NCI-H774 (cell line): Measurements from ENCODE around the gene ITGAL.
"Not testable (repeated sequence)": the region's sequence is repeated elsewhere in the genome, so short reads cannot be mapped to it uniquely, and the experiment has no call there.

Experiments used
- DNase-seq: peaks from one replicate; lab custom pipeline; 2025; lab: John Stamatoyannopoulos, UW

Gene ITGAL

DNA sequence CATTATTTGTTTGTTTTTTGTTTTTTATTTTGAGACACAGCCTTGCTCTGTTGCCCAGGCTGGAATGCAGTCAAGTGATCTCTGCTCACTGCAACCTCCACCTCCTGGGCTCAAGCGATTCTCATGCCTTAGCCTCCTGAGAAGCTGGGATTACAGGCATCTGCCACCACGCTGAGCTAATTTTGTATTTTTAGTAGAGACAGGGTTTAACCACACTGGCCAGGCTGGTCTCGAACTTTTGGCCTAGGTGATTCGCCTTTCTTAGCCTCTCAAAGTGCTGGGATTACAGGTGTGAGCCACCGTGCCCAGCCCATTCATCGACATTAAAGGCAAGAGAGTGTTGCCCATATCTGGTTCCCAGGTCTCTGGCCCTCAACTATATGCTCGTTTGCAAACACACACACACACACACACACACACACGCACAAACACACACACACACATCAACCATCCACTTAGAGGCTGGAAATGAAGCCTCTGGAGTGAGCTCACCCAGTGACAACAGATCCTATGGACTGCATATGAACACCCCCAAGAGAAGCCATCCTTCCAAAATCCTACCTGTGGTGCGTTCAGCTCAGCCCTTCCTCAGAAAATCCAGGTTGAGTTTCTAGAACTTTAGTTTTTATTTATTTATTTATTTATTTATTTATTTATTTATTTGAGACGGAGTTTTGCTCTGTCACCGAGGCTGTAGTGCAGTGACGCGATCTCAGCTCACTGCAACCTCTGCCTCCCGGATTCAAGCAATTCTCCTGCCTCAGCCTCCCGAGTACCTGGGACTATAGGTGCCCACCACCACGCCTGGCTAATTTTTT lies 14.6 kb upstream of the ITGAL start:
- DNase-seq, result no peak

DNA sequence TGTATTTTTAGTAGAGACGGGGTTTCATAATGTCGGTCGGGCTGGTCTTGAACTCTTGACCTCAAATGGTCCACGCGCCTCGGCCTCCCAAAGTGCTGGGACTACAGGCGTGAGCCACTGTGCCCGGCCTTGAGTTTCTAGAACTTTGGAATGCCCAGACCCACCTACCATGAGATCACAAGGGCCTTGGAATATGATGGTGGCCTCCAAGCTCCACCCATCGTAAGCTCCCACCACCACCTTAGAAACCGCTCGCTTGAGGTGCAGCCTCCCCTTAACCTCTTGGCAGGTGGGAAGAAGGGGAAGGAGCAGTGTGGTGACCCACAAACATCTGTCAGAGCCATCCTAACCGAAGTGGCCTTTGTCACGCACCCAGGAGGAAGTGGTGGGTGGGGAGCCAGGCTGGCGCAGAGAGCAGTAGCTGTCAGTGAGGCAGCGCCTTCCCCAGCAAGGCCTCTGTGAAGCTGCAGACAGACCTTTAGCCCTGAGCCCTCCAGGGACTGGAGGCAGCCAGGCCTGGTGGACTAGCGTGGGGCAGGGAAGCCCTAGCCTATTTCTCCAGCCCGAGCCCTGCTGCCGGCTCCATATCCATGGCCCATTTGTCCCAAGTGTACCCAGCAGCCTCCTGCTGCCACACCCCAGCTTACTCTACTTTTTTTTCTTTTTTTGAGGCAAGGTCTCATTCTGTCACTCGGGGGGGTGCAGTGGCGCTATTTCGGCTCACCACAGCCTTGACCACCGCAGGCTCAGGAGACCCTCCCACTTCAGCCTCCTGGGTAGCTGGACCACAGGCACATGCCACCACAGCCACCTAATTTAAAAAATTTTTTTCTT lies 13.8 kb upstream of the ITGAL start:
- DNase-seq, result no peak

DNA sequence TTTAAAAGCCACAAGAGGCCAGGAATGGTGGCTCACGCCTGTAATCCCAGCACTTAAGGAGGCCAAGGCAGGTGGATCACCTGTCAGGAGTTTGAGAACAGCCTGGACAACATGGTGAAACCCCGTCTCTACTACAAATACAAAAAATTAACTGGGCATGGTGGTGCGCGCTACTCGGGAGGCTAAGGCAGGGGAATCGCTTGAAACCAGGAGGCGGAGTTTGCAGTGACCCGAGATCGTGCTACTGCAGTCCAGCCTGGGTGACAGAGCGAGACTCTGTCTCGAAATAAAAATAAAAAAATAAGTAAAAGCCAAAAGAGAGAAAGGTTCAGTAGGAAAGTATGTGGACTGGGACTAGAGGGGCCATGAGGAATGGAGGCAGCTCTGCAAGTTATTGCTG lies 13.1 kb upstream of the ITGAL start:
- no peak for DNase-seq

DNA sequence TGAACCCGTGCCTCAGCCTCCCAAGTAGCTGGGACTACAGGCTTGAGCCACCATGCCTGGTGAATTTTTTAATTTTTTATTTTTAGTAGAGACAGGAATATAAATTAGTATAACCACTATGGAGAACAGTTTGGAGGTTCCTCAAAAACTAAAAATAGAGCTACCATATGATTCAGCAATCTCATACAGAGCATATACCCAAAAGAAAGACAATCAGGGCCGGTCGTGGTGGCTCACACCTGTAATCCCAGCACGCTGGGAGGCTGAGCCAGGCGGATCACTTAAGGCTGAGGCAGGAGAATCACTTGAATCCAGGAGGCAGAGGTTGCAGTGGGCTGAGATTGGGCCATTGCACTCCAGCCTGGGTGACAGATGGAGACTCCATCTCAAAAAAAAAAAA lies 11.1 kb upstream of the ITGAL start:
- DNase-seq, result not testable (repeated sequence)

DNA sequence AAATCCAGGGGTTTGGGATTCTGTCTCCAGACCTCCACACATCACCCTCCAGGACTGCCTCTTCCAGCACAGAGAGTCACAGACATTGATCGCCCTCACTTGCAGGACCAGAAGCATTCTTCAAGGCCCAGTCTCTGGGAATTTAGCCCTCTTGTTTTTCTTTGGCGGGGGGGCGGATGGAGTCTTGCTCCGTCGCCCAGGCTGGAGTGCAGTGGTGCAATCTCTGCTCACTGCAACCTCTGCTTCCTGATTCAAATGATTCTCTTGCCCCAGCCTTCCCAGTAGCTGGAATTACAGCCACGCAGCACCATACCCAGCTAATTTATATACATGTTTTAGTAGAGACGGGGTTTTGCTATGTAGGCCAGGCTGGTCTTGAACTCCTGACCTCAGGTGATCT lies 8.5 kb upstream of the ITGAL start:
- DNase-seq, result no peak

DNA sequence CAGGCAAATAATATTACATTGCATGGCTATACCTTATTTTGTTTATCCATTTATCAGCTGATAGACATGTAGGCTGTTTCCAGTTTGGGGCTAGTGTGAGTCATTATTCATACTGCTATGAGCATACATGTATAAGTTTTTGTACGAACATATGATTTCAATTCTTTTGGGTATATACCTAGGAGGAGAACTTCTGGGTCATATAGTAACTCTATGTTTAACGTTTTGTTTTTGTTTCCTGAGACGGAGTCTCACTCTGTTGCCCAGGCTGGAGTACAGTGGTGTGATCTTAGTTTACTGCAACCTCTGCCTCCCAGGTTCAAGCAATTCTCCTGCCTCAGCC lies 2.4 kb upstream of the ITGAL start:
- no peak for DNase-seq

DNA sequence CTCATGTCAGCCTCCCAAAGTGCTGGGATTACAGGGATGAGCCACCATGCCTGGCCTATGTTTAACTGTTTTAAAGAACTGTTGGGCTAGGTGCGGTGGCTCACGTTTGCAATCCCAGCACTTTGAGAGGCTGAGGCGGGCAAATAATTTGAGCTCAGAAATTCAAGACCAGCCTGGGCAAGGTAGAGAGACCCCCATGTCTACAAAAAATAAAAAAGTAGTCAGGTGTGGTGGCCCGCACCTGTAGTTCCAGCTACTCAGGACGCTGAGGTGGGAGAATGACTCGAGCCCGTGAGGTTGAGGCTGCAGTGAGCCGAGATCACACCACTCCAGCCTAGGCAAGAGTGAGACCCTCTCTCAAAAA lies 1.9 kb upstream of the ITGAL start:
- DNase-seq, result no peak

DNA sequence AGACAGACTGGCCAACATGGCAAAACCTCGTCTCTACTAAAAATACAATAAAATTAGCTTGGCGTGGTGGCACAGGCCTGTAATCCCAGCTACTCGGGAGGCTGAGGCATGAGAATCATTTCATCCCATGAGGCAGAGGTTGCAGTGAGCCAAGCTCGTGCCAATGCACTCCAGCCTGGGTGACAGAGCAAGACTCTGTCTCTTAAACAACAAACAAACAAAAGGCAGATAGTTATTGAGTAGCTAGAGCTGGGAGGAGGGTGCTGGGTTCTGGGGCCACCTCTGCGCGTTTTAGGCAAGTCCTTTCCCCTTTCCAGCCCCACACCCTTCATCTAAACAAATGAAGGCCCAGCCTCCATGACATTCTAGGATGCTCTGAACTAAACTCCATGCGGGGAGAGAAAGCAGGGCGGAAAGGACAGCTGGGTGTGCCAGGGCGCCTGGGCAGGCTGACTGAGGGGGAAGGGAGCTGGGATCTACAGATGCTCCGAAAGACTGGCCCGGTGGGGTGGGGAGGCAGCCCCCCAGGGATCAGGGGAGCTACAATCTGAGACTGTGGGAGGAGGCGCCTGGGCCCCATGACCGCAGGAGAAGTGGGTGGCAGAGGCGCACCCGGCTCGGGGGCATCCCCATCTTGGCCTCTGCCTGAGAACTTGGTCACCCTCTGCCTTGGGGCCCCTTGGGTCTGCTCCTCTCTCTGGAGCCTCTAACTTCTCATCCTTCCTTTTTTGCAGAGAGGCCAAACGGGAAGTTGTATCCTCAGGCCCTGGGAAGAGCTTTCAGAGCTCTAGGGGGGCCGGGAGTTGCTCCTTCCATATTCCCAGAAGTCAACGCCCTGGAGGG lies 910 bp downstream of the ITGAL start:
- DNase-seq, result no peak

DNA sequence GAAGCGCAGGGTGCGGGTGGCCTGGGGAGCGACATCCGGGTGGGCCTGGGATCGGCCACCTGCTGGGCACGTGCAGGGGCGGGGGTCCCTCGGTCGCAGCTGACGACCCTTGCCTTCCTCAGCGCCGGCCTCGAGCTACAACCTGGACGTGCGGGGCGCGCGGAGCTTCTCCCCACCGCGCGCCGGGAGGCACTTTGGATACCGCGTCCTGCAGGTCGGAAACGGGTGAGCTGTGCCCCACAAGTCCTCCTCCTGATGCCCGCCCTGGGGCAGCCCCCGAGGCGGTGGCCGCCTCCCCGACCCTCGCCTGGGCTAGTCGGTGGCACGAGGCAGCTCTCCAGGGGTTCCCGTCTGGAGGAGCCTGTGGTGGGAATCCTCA lies 1.5 kb downstream of the ITGAL start:
- DNase-seq, result no peak

DNA sequence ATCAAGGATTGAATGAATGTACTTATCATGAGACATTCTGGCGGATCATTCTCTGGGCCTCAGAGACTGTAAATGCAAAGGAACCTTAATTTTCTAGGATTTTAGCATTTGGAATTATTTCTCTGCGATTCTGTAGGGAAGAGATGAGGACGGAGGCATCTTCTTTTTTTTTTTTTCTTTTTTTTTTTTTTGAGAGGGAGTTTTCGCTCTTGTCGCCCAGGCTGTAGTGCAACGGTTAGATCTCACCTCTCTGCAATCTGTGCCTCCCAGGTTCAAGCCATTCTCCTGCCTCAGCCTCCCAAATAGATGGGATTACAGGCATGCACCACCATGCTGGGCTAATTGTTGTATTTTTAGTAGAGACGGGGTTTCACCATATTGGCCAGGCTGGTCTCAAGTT lies 2.1 kb downstream of the ITGAL start:
- no peak for DNase-seq

DNA sequence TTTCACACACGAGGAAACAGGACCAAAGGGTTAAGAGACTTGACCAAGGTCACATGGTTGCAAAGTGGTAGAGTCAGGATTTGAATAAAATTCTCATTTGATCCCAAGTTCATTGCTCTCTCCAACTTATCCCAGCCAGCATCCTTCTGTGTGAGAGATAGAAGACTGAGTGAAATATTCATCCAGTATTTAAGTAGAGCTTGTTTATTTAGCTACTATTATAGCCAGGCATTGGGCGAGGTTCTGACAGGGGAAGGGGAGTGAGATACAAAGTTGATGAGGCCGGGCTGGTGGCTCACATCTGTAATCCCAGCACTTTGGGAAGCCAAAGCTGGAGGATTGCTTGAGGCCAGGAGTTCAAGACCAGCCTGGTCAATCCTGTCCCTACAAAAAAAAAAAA lies 4.4 kb downstream of the ITGAL start:
- no peak for DNase-seq

DNA sequence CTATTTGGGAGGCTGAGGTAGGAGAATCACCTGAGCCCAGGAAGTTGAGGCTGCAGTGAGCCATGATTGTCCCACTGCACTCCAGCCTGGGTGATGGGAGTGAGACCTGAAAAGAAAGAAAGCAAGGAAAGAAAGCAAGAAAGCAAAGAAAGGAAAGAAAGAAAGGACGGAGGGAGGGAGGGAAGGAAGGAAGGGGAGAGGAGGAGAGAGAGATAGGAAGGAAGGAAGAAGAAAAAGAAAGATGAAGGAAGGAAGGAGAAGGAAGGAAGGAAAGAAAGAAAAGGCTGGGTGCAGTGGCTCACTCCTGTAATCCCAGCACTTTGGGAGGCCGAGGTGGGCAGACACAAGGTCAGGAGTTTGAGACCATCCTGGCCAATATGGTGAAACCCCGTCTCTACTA lies 5.2 kb downstream of the ITGAL start:
- not testable (repeated sequence) for DNase-seq

DNA sequence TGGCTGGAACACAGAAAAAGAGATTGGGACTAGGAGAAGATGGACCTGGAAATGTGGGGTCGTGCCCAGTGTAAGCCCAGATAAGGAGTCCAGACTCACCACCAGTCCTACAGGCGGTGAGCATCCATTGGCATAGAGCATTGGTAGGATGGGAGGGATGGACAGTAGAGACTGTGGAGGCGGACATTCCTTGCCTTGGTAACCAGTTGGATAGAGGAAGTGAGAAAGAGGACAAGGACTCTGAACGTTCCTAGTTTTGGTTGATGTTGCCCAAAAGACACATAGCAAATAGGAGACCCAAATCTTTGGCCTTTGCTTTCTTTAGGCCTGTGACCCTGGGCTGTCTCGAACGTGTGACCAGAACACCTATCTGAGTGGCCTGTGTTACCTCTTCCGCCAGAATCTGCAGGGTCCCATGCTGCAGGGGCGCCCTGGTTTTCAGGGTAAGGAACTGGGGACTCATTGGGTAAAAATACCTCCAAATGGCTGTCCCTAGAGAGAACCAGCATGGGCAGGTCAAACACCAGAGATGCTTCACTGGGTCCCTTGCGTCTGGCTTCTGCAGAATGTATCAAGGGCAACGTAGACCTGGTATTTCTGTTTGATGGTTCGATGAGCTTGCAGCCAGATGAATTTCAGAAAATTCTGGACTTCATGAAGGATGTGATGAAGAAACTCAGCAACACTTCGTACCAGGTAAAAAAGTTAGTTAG lies 6.4 kb downstream of the ITGAL start:
- DNase-seq, result no peak

DNA sequence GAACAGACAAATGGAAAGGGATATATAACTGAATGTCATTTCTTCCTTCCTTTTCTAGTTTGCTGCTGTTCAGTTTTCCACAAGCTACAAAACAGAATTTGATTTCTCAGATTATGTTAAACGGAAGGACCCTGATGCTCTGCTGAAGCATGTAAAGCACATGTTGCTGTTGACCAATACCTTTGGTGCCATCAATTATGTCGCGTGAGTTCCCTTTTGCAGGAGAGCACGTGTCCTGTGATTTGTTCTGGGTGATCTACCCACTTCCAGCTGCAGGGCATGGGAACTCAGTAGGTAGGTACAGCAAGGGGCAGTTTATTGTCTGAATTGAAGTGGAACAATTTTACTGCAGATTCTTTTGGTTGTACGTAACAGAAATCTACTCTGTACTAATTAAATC lies 8.8 kb downstream of the ITGAL start:
- no peak for DNase-seq

DNA sequence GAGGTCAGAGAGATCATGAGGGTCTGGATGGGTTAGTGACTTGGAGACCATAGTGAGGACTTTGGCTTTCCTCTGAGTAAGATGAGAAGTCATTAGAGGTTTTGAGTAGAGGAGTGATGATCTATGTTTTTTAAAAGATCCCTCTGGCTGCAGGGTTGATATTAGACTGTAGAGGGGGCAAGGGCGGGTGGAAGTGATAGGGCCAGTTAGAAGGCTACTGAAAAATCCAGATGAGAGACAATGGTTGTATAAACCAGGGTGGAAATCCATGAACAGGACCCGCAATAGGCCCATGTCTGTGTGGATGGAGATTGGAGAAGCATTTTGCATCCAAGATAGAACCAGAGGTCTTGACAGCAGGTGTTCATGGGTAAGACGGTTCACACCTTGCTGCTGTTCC lies 9.8 kb downstream of the ITGAL start:
- no peak for DNase-seq

DNA sequence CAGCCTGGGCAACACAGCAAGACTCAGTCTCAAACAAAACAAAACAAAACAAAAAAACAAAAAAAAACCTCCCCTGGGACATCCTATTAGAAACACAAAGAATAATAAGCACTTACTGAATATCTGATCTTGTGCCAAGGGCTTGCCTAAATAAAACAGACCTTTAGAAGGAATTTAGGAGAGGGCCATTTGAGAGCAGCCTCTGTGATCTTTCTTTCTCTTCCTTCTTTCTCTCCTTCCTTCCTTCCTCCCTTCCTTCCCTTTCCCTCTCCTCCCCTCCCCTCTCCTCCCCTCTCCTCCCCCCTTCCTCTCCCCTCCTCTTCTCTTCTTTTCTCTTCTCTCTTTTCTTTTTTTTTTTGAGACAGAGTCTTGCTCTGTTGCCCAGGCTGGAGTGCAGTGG lies 12.3 kb downstream of the ITGAL start:
- DNase-seq, result no peak

DNA sequence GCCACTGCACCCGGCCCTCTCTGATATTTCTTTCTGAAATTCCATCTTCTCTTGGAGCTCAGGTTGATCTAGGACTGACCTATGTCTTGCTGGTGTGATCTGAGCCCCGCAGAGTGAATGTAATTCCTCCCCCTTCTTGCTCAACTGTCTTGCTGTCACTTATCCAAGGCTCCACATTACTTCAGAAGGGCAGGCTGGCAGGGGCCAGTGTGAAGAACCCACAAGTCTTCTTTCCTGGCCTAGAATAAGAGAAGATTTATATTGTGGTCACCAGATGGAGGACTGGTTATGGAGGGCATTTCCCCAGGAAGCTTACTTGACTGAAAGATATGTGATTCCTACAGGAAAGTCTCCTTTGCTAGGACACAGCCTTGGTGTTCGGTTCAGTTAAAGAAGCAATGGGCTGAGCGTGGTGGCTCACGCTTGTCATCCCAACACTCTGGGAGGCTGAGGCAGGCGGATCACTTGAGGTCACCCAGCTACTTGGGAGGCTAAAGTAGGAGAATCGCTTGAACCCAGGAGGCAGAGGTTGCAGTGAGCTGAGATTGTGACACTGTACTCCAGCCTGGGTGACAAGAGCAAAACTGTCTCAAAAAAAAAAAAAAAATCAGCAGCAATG lies 13.4 kb downstream of the ITGAL start:
- DNase-seq, result no peak

DNA sequence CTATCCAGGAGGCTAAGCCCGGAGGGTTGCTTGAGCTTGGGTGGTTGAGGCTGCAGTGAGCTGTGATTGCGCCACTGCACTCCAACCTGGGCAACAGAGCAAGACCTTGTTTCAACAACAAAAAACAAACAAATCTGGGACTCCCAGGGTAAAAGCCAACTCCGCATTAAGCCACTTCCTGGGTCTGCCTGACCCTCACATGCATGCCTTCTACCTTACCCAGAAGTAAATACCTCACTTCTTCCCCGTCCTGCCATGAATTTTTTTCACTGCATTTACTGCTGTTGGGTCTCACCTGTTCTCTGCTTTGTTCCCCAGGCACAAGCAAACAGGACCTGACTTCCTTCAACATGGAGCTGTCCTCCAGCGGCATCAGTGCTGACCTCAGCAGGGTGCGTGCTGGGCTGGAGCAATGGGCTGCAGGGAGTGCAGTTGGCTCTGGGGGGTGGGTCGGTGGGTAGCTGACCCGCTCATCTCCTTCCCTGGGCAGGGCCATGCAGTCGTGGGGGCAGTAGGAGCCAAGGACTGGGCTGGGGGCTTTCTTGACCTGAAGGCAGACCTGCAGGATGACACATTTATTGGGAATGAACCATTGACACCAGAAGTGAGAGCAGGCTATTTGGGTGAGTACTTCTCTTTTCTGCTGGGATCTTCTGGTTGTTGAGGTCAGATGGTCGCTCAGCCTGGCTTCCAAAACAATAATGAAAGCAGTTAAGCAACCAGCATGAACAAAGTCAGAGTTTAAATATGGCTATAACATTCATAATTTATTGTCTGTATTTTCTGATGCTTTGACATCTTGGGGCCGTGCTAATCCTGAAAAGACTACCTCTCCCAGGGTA lies 16.4 kb downstream of the ITGAL start:
- DNase-seq, result no peak

DNA sequence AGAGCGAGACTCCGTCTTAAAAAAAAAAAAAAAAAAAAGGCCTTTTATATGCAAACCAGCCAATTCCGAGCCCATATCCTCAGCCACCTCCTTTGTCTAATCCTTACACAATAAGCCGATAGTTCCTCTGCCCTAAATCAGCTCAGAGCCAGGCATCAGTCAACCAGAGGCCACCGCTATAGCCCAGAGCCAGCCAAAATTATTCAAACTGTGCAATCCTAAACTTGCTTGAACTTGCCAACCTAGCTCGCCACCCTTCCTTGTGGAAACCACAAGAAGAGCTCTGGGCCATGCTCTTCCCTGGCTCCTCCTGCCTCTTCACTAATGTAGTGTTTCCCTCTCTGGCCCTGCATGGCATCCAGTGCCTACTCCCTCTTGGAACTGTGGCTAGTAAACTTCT lies 17.7 kb downstream of the ITGAL start:
- DNase-seq, result no peak

DNA sequence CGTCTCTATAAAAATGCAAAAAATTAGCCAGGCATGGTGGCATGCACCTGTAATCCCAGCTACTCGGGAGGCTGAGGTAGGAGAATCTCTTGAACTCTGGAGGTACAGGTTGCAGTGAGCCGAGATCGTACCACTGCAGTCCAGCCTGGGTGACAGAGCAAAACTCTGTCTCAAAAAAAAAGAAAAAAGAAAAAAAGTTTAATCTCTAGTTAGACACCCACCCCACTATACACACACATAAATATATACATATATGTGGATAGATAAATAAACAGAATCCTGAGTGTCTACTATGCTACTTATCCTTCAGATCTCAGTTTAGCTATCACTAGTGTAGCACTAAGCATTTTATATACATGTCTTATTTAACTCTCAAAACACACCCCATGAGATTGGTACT lies 18.7 kb downstream of the ITGAL start:
- no peak for DNase-seq
